Trophoblast cell (in vitro differentiated cells and primary cell): ENCODE results near the gene RNASEH2B.
A peak's percentile ranks its signal among the peaks of the same experiment; 100 is the strongest.

ENCODE experiments used
- DNase-seq, 2 donors: peaks; one replicate each; pipeline ENCODE4 v3.0.0-alpha.2; 2016
- H2AFZ ChIP-seq: 2 replicates; pipeline ENCODE4 v1.6.1; 2013; ENCODE audit warnings: low read length, moderate library complexity, mild to moderate bottlenecking; ENCODE audit not compliant: insufficient read depth, poor library complexity
- H2AK5ac ChIP-seq: 2 replicates; pipeline ENCODE4 v1.6.1; 2013; ENCODE audit warnings: mild to moderate bottlenecking, low read length
- H2BK120ac ChIP-seq: 2 replicates; pipeline ENCODE4 v1.6.1; 2013; ENCODE audit warnings: low read length, mild to moderate bottlenecking, moderate library complexity; ENCODE audit not compliant: insufficient read depth, poor library complexity
- H2BK12ac ChIP-seq: 2 replicates; pipeline ENCODE4 v1.6.1; 2013; ENCODE audit warnings: mild to moderate bottlenecking, low read length, moderate library complexity
- H2BK5ac ChIP-seq: 2 replicates; pipeline ENCODE4 v1.6.1; 2013; ENCODE audit warnings: low read length, low read depth, moderate library complexity, mild to moderate bottlenecking; ENCODE audit not compliant: poor library complexity
- H3K14ac ChIP-seq: 2 replicates; pipeline ENCODE4 v1.6.1; 2013; ENCODE audit warnings: mild to moderate bottlenecking, low read length
- H3K18ac ChIP-seq: 2 replicates; pipeline ENCODE4 v1.6.1; 2013; ENCODE audit warnings: mild to moderate bottlenecking, low read length
- H3K23ac ChIP-seq: 2 replicates; pipeline ENCODE4 v1.6.1; 2013; ENCODE audit warnings: low read length
- H3K27ac ChIP-seq: 2 replicates; pipeline ENCODE4 v1.5.1; 2013; ENCODE audit warnings: low read depth, mild to moderate bottlenecking, inconsistent platforms, low read length, moderate library complexity
- H3K27me3 ChIP-seq: 2 replicates; pipeline ENCODE4 v1.6.1; 2013; ENCODE audit warnings: inconsistent platforms, mild to moderate bottlenecking, low read length, moderate library complexity; ENCODE audit not compliant: insufficient read depth
- H3K36me3 ChIP-seq, 2 experiments: 1 replicate in 1 of 2; 2 replicates in 1 of 2; pipeline ENCODE4 v1.6.1; 2013; ENCODE audit warnings: low read length in 2 of 2, mild to moderate bottlenecking in 2 of 2, moderate library complexity in 1 of 2; ENCODE audit not compliant: insufficient read depth in 2 of 2, control insufficient read depth in 1 of 2
- H3K4ac ChIP-seq: 2 replicates; pipeline ENCODE4 v1.6.1; 2013; ENCODE audit warnings: low read depth, mild to moderate bottlenecking, low read length, moderate library complexity
- H3K4me1 ChIP-seq, 2 experiments: 1 replicate in 1 of 2; 2 replicates in 1 of 2; pipeline ENCODE4 v1.6.1; 2013; ENCODE audit warnings: low read length in 2 of 2, mild to moderate bottlenecking in 2 of 2, moderate library complexity in 1 of 2; ENCODE audit not compliant: insufficient read depth in 2 of 2, control insufficient read depth in 1 of 2
- H3K4me2 ChIP-seq: 2 replicates; pipeline ENCODE4 v1.6.1; 2013; ENCODE audit warnings: inconsistent platforms, mild to moderate bottlenecking, low read length, moderate library complexity
- H3K4me3 ChIP-seq: 2 replicates; pipeline ENCODE4 v1.5.1; 2013; ENCODE audit warnings: mild to moderate bottlenecking, low read depth, low read length, inconsistent platforms
- H3K79me1 ChIP-seq: one replicate; pipeline ENCODE4 v1.6.1; 2013; ENCODE audit warnings: low read length
- H3K79me2 ChIP-seq: 2 replicates; pipeline ENCODE4 v1.6.1; 2013; ENCODE audit warnings: low read length, mild to moderate bottlenecking; ENCODE audit not compliant: control insufficient read depth, insufficient read depth, poor library complexity
- H3K9ac ChIP-seq: 2 replicates; pipeline ENCODE4 v1.6.1; 2013; ENCODE audit warnings: mild to moderate bottlenecking, low read length
- H3K9me3 ChIP-seq: 2 replicates; pipeline ENCODE4 v1.6.1; 2013; ENCODE audit warnings: low read depth, mild to moderate bottlenecking, control low read depth, inconsistent platforms, low read length; ENCODE audit not compliant: insufficient read depth
- H4K12ac ChIP-seq: 2 replicates; pipeline ENCODE4 v1.6.1; 2013; ENCODE audit warnings: low read depth, mild to moderate bottlenecking, low read length, moderate library complexity
- H4K8ac ChIP-seq: 2 replicates; pipeline ENCODE4 v1.6.1; 2013; ENCODE audit warnings: low read depth, mild to moderate bottlenecking, low read length, moderate library complexity
- H4K91ac ChIP-seq: one replicate; pipeline ENCODE4 v1.6.1; 2013; ENCODE audit warnings: low read depth, mild to moderate bottlenecking, low read length, moderate library complexity
- WGBS: extraction: QIAGEN DNeasy Blood & Tissue Kit; methylation state at CpG from one replicate; pipeline ENCODE4 v1.1.7; 2013; ENCODE audit warnings: missing lambda C conversion rate; ENCODE audit not compliant: insufficient read length, insufficient coverage; ENCODE audit errors: extremely low coverage; 5-methylcytosine and 5-hydroxymethylcytosine counted together

RNASEH2B gene

GRCh38 chr13:50911081-50911631, 1.6 kb downstream of the RNASEH2B start:
- Histone ChIP-seq H3K27me3 (no peaks in the 10 kb centered on the region), H3K18ac (no peak overlapping the region), H3K4me2 (no peak overlapping the region), H3K4me3 (no peak overlapping the region), H3K36me3 (no peaks in the 10 kb centered on the region), H2AK5ac (no peak overlapping the region), H2BK120ac (no peak overlapping the region), H3K27ac (no peak overlapping the region), H3K4ac (no peak overlapping the region), H2BK12ac (no peak overlapping the region), H4K12ac (no peak overlapping the region), H3K23ac (no peak overlapping the region), H3K4me1 (peaks cover 0 to 3% of the 10 kb centered on the region in 2 experiments), H3K79me2 (peaks cover 6% of the 10 kb centered on the region), H3K79me1 (peaks cover 9% of the 10 kb centered on the region), H3K9me3 (no peaks in the 10 kb centered on the region), H2AFZ (no peak overlapping the region), H4K91ac (no peak overlapping the region), H4K8ac (no peak overlapping the region), H3K14ac (no peak overlapping the region), H3K9ac (no peak overlapping the region), H2BK5ac (no peak overlapping the region)
- no CpG with 5 or more reads among the region's 3 CpGs for WGBS
- DNase-seq: no peak

- Histone ChIP-seq H2AK5ac (no peak overlapping the region), H2AFZ (no peak overlapping the region), H3K27ac (no peak overlapping the region), H3K18ac (no peak overlapping the region), H2BK12ac (no peak overlapping the region), H3K14ac (no peak overlapping the region), H3K9me3 (no peaks in the 10 kb centered on the region), H3K23ac (no peak overlapping the region), H3K4me1 (peaks cover 7 to 10% of the 10 kb centered on the region in 2 experiments), H4K12ac (no peak overlapping the region), H3K4me3 (no peak overlapping the region), H2BK120ac (no peak overlapping the region), H3K4me2 (no peak overlapping the region), H3K4ac (no peak overlapping the region), H4K91ac (no peak overlapping the region), H3K79me1 (peaks cover 11% of the 10 kb centered on the region), H4K8ac (no peak overlapping the region), H2BK5ac (no peak overlapping the region), H3K36me3 (no peaks in the 10 kb centered on the region), H3K27me3 (no peaks in the 10 kb centered on the region), H3K9ac (no peak overlapping the region), H3K79me2 (peaks cover 7% of the 10 kb centered on the region)
- peak; percentile 75 to 93 for DNase-seq
- WGBS: no CpG with 5 or more reads among the region's 9 CpGs
Observed at GRCh38 chr13:50911937-50912795, 2.6 kb downstream of the RNASEH2B start.

GRCh38 chr13:50912851-50913250, 3.3 kb downstream of the RNASEH2B start:
- Histone ChIP-seq H2BK12ac (no peak overlapping the region), H3K4me3 (no peak overlapping the region), H3K79me2 (peaks cover 7% of the 10 kb centered on the region), H3K4me1 (peaks cover 8 to 10% of the 10 kb centered on the region in 2 experiments), H2BK120ac (no peak overlapping the region), H2BK5ac (no peak overlapping the region), H3K27me3 (no peaks in the 10 kb centered on the region), H2AFZ (no peak overlapping the region), H3K23ac (no peak overlapping the region), H3K4me2 (no peak overlapping the region), H3K27ac (no peak overlapping the region), H4K8ac (no peak overlapping the region), H3K14ac (no peak overlapping the region), H3K9ac (no peak overlapping the region), H3K36me3 (no peaks in the 10 kb centered on the region), H3K79me1 (peaks cover 11% of the 10 kb centered on the region), H4K91ac (no peak overlapping the region), H3K9me3 (no peaks in the 10 kb centered on the region), H2AK5ac (no peak overlapping the region), H3K4ac (no peak overlapping the region), H4K12ac (no peak overlapping the region), H3K18ac (no peak overlapping the region)
- DNase-seq: no peak
- WGBS: no CpG with 5 or more reads among the region's 2 CpGs

GRCh38 chr13:50914176-50914700, 4.6 kb downstream of the RNASEH2B start:
- Histone ChIP-seq H4K91ac (no peak overlapping the region), H3K4me2 (no peak overlapping the region), H2BK120ac (no peak overlapping the region), H3K27ac (no peak overlapping the region), H2AK5ac (no peak overlapping the region), H3K18ac (no peak overlapping the region), H3K79me2 (peaks cover 7% of the 10 kb centered on the region), H4K12ac (no peak overlapping the region), H3K27me3 (no peaks in the 10 kb centered on the region), H2BK12ac (no peak overlapping the region), H3K9me3 (no peaks in the 10 kb centered on the region), H3K9ac (peak overlapping the region; percentile 28), H3K4me3 (no peak overlapping the region), H2AFZ (no peak overlapping the region), H3K4ac (no peak overlapping the region), H3K14ac (no peak overlapping the region), H2BK5ac (no peak overlapping the region), H3K36me3 (no peaks in the 10 kb centered on the region), H4K8ac (no peak overlapping the region), H3K79me1 (peaks cover 11% of the 10 kb centered on the region), H3K4me1 (peaks cover 8 to 10% of the 10 kb centered on the region in 2 experiments), H3K23ac (no peak overlapping the region)
- no CpG with 5 or more reads among the region's 9 CpGs for WGBS
- no peak for DNase-seq
